Loucy (cell line): Measurements from ENCODE around the gene ARHGEF12.

Source experiments
- H2AFZ ChIP-seq: fragments of 200-600 bp; sonication (generic); 2 replicates; pipeline ENCODE4 v1.6.0; 2016; ENCODE audit warnings: antibody characterized with exemption, mild to moderate bottlenecking, low read length, moderate library complexity
- H3F3A ChIP-seq: fragments of 200-600 bp; 2 replicates; pipeline ENCODE4 v1.6.0; 2016; ENCODE audit warnings: antibody characterized with exemption, low read depth, mild to moderate bottlenecking
- H3K27me3 ChIP-seq: fragments of 200-600 bp; sonication (generic); 2 replicates; pipeline ENCODE4 v1.6.1; 2014; ENCODE audit warnings: low read length, mild to moderate bottlenecking; ENCODE audit not compliant: insufficient read depth, poor library complexity, severe bottlenecking
- H3K36me3 ChIP-seq: fragments of 200-600 bp; sonication (generic); 2 replicates; pipeline ENCODE4 v1.6.1; 2016; ENCODE audit warnings: low read length; ENCODE audit not compliant: insufficient read depth
- H3K4me1 ChIP-seq: fragments of 200-600 bp; sonication (generic); 2 replicates; pipeline ENCODE4 v1.5.1; 2014; ENCODE audit warnings: low read length, mild to moderate bottlenecking; ENCODE audit not compliant: insufficient read depth, poor library complexity, severe bottlenecking
- H3K4me2 ChIP-seq: fragments of 200-600 bp; sonication (generic); 2 replicates; pipeline ENCODE4 v1.6.0; 2014; ENCODE audit warnings: antibody characterized with exemption, low read length, low read depth, mild to moderate bottlenecking; ENCODE audit not compliant: poor library complexity, severe bottlenecking
- H3K4me3 ChIP-seq: fragments of 200-600 bp; sonication (generic); 2 replicates; pipeline ENCODE4 v1.5.1; 2014; ENCODE audit warnings: low read length, mild to moderate bottlenecking, mixed read lengths; ENCODE audit not compliant: poor library complexity, severe bottlenecking
- H3K79me2 ChIP-seq: fragments of 200-600 bp; sonication (generic); 2 replicates; pipeline ENCODE4 v1.6.1; 2014; ENCODE audit warnings: low read length; ENCODE audit not compliant: insufficient read depth
- H3K9ac ChIP-seq: fragments of 200-600 bp; sonication (generic); 2 replicates; pipeline ENCODE4 v1.6.0; 2014; ENCODE audit warnings: mild to moderate bottlenecking, low read depth, low read length, moderate library complexity; ENCODE audit not compliant: poor library complexity, severe bottlenecking
- H3K9me2 ChIP-seq: fragments of 200-600 bp; sonication (generic); replicated peaks from 2 replicates; pipeline ENCODE4 v1.6.1; 2016; ENCODE audit warnings: low read depth, low read length, mixed read lengths
- H3K9me3 ChIP-seq: fragments of 200-600 bp; sonication (generic); 2 replicates; pipeline ENCODE4 v1.6.1; 2014; ENCODE audit warnings: mild to moderate bottlenecking, antibody characterized with exemption, low read length, low read depth; ENCODE audit not compliant: insufficient read depth
- H4K20me1 ChIP-seq: fragments of 200-600 bp; sonication (generic); 2 replicates; pipeline ENCODE4 v1.6.0; 2014; ENCODE audit warnings: antibody characterized with exemption, low read length, mild to moderate bottlenecking; ENCODE audit not compliant: insufficient read depth, poor library complexity, severe bottlenecking
- CTCF ChIP-seq: fragments of 200-600 bp; sonication (generic); conservative IDR thresholded peaks from 2 replicates; pipeline ENCODE4 v1.5.1; 2014; ENCODE audit warnings: mild to moderate bottlenecking, antibody characterized with exemption, low read length
- EZH2phosphoT487 ChIP-seq: fragments of 200-600 bp; IDR thresholded peaks from 2 replicates; pipeline ENCODE4 v1.6.1; 2018; ENCODE audit warnings: antibody characterized with exemption, mild to moderate bottlenecking, moderate library complexity, borderline replicate concordance

The ARHGEF12 gene

DNA sequence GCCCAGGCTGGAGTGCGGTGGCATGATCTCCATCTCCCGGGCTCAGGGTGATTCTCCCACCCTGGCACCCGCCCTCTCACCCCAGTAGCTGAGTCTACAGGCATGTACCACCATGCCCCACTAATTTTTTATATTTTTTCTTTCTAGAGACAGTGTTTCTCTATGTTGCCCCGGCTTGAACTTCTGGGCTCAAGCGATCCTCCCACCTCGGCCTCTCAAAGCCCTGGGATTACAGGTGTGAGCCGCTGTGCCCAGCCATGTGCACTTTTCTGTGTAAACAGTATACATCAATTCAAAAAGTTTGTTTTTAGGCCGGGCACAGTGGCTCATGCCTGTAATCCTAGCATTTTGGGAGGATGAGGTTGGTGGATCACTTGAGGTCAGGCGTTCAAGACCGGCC is 190.0 kb downstream of the ARHGEF12 start:
- Histone ChIP-seq H3K9me3 (no peaks in the 10 kb centered on the region), H3K79me2 (no peaks in the 10 kb centered on the region), H3K9me2 (no peaks in the 10 kb centered on the region), H3K4me3 (no peak overlapping the region), H4K20me1 (no peaks in the 10 kb centered on the region), H3K27me3 (no peaks in the 10 kb centered on the region), H3K9ac (no peak overlapping the region), H3K4me2 (no peak overlapping the region), H2AFZ (no peak overlapping the region), H3K36me3 (no peaks in the 10 kb centered on the region), H3F3A (no peaks in the 10 kb centered on the region), H3K4me1 (no peaks in the 10 kb centered on the region)
- TF ChIP-seq EZH2phosphoT487 (no peak), CTCF (no peak)

- H3K4me1 ChIP-seq: no peaks in the 10 kb centered on the region
- no peak overlapping the region for H2AFZ ChIP-seq
- no peaks in the 10 kb centered on the region for H3K27me3 ChIP-seq
- no peaks in the 10 kb centered on the region for H3F3A ChIP-seq
- no peak overlapping the region for H3K4me2 ChIP-seq
- no peaks in the 10 kb centered on the region for H4K20me1 ChIP-seq
- TF ChIP-seq EZH2phosphoT487: no peak
- TF ChIP-seq CTCF: no peak
- H3K36me3 ChIP-seq: no peaks in the 10 kb centered on the region
- H3K4me3 ChIP-seq: no peak overlapping the region
- H3K79me2 ChIP-seq: no peaks in the 10 kb centered on the region
- H3K9me2 ChIP-seq: no peaks in the 10 kb centered on the region
- no peaks in the 10 kb centered on the region for H3K9me3 ChIP-seq
- H3K9ac ChIP-seq: no peak overlapping the region
Measured at GRCh38 chr11:120527111-120527761, 191.0 kb downstream of the ARHGEF12 start.

DNA sequence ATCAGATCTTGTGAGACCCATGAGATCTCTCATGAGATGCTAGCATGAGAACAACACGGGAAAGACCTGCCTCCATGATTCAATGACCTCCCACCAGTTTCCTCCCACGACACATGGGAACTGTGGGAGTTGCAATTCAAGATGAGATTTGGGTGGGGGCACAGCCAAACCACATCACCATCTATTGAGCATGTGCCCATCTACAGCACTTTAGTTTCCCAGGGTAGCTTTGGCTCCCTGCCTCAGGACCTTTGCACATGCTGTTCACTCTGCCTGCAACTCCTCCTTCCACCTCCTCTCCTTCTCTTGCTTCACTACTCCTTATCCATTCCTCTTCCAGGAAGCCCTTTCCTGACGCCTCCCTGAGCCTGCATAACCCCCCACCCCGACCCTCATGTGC is 192.5 kb downstream of the ARHGEF12 start:
- Histone ChIP-seq H3K27me3 (no peaks in the 10 kb centered on the region), H3F3A (no peaks in the 10 kb centered on the region), H2AFZ (no peak overlapping the region), H3K4me2 (no peak overlapping the region), H3K9me2 (no peaks in the 10 kb centered on the region), H3K9me3 (no peaks in the 10 kb centered on the region), H3K4me3 (no peak overlapping the region), H4K20me1 (no peaks in the 10 kb centered on the region), H3K9ac (no peak overlapping the region), H3K36me3 (no peaks in the 10 kb centered on the region), H3K4me1 (no peaks in the 10 kb centered on the region), H3K79me2 (no peaks in the 10 kb centered on the region)
- no peak for TF ChIP-seq CTCF
- TF ChIP-seq EZH2phosphoT487: no peak
